HepG2 (cell line): ENCODE results near the gene TAPBP. TPM values are rescaled to one million over a fixed set of nuclear protein-coding genes. Genes with fewer than 3 reads are reported as not detected.

Experiments
- ARID5B ChIP-seq: IDR thresholded peaks from 2 replicates; pipeline ENCODE4 v1.4.0; 2020; ENCODE audit warnings: mild to moderate bottlenecking, missing genetic modification reagents
- CENPT ChIP-seq: sonication (generic); formaldehyde crosslinking; IDR thresholded peaks from 2 replicates; pipeline ENCODE4 v1.8.0; 2022; ENCODE audit warnings: low read depth, mild to moderate bottlenecking, moderate library complexity, missing genetic modification reagents
- FOXO1 ChIP-seq: sonication (generic); formaldehyde crosslinking; IDR thresholded peaks from 2 replicates; pipeline ENCODE4 v1.4.0; 2020; ENCODE audit warnings: missing genetic modification reagents
- REST ChIP-seq, 2 experiments: IDR thresholded peaks; 2 replicates each; pipeline ENCODE4 v1.6.1; 2011 to 2012; ENCODE audit warnings: low read length in 2 of 2, borderline replicate concordance in 1 of 2, low read depth in 1 of 2, mild to moderate bottlenecking in 1 of 2, moderate library complexity in 1 of 2
- SKIL ChIP-seq: sonication (generic); formaldehyde crosslinking; IDR thresholded peaks from 2 replicates; pipeline ENCODE4 v1.8.0; 2022; ENCODE audit warnings: missing genetic modification reagents, mild to moderate bottlenecking, moderate library complexity, borderline replicate concordance
- SP140L ChIP-seq: sonication (generic); formaldehyde crosslinking; IDR thresholded peaks from 2 replicates; pipeline ENCODE4 v1.4.0; 2020; ENCODE audit warnings: missing genetic modification reagents, borderline replicate concordance
- ZNF687 ChIP-seq: sonication (generic); formaldehyde crosslinking; IDR thresholded peaks from 2 replicates; pipeline ENCODE4 v1.5.1; 2020; ENCODE audit warnings: mild to moderate bottlenecking, missing genetic modification reagents, moderate library complexity
- ZNF710 ChIP-seq: sonication (generic); formaldehyde crosslinking; IDR thresholded peaks from 2 replicates; pipeline ENCODE4 v1.5.0; 2020; ENCODE audit warnings: mild to moderate bottlenecking, missing genetic modification reagents, borderline replicate concordance
- polyA plus RNA-seq, 8 experiments: library from polyadenylated mRNA; depleted of rRNA in 3 of 8; stranded (reverse) in 7 of 8; unstranded in 1 of 8; fragments of >200 nt; fragmentation: Illumina TruSeq in 4 of 8; extraction: Trizol in 4 of 8; gene quantifications; 2 replicates each; pipeline versions ENCODE4 v1.2.1 to v1.2.3, GENCODE V29; 2011 to 2016; ENCODE audit warnings: low read depth in 4 of 8, missing spikeins in 1 of 8, mixed read lengths in 1 of 8; ENCODE audit not compliant: insufficient read depth in 1 of 8
- total RNA-seq, 5 experiments: library from RNA; depleted of rRNA; stranded (reverse); fragments of >200 nt; fragmentation: Illumina TruSeq; extraction: Trizol; gene quantifications; 2 replicates each; pipeline ENCODE4 v1.2.3, GENCODE V29; 2016; ENCODE audit warnings: low read depth in 1 of 5

Gene TAPBP
- total and polyA plus RNA-seq, 2 of the 13 experiments (the other 11 are each of a cell fraction or from before 2014, with no cell fraction given): 27.4 to 32.3 TPM

- TF ChIP-seq REST (IDR thresholded peaks at IDR 0.05; ENCODE audit: borderline replicate concordance in 1 of 2, low read depth in 1 of 2, low read length in 2 of 2) (no peak), ARID5B (CRISPR knock-in tag) (no peak), ZNF710 (CRISPR knock-in tag) (no peak), CENPT (CRISPR knock-in tag) (no peak), SP140L (CRISPR knock-in tag) (peak; percentile 13; the same call in 1 of the 2 replicates), ZNF687 (CRISPR knock-in tag) (peak; percentile 50), FOXO1 (no peak), SKIL (CRISPR knock-in tag) (0 out of 2 replicates have a peak, but pooled peaks have one; percentile 28)
Observed at GRCh38 chr6:33323623-33323948, 9.7 kb upstream of the TAPBP start (continued).
